DMS 273 (cell line): Measurements from ENCODE around the gene GABRB1.

Experiments used
- DNase-seq: peaks from one replicate; lab custom pipeline; 2025; ENCODE audit not compliant: unreplicated experiment; lab: John Stamatoyannopoulos, UW

The GABRB1 gene

GRCh38 chr4:47031011-47031678 lies at the start of gene GABRB1:
TSS of gene GABRB1 (plus strand) at chr4:47031567.
- peak; percentile 54 for DNase-seq

GRCh38 chr4:46984781-46985180 lies 46.6 kb upstream of the GABRB1 start:
- DNase-seq = no peak

- no peak for DNase-seq
These were observed 44.3 kb upstream of the GABRB1 start for GRCh38 chr4:46986922-46987638.

GRCh38 chr4:46992338-46992737 lies 39.0 kb upstream of the GABRB1 start:
- DNase-seq = no peak

GRCh38 chr4:46993075-46994006 lies 38.0 kb upstream of the GABRB1 start, which contains the start of gene GABRA4:
TSS of gene GABRA4 (minus strand) at chr4:46993581. CDS start at chr4:46993424, 157 bp downstream.
- peak; percentile 63 for DNase-seq

GRCh38 chr4:46994007-46994405 lies 37.4 kb upstream of the GABRB1 start:
- DNase-seq = peak; percentile 25

- DNase-seq = no peak
These were observed 31.8 kb upstream of the GABRB1 start for GRCh38 chr4:46999566-46999965.

GRCh38 chr4:47000406-47000805 lies 31.0 kb upstream of the GABRB1 start:
- DNase-seq = no peak

GRCh38 chr4:47002580-47002979 lies 28.8 kb upstream of the GABRB1 start:
- peak; percentile 22 for DNase-seq

- DNase-seq = no peak
These were observed 20.9 kb upstream of the GABRB1 start for GRCh38 chr4:47010347-47010911.

- no peak for DNase-seq
These were observed 20.4 kb upstream of the GABRB1 start for GRCh38 chr4:47010912-47011446.

GRCh38 chr4:47012676-47013075 lies 18.7 kb upstream of the GABRB1 start:
- DNase-seq = no peak

GRCh38 chr4:47013373-47013772 lies 18.0 kb upstream of the GABRB1 start:
- no peak for DNase-seq

- no peak for DNase-seq
These were observed 14.3 kb upstream of the GABRB1 start for GRCh38 chr4:47017081-47017480.

GRCh38 chr4:47017494-47017893 lies 13.9 kb upstream of the GABRB1 start:
- DNase-seq = no peak

GRCh38 chr4:47031751-47032404 lies 511 bp downstream of the GABRB1 start:
- DNase-seq = no peak

GRCh38 chr4:47032405-47033106 lies 1.2 kb downstream of the GABRB1 start:
- DNase-seq = peak; percentile 86

- no peak for DNase-seq
These were observed 6.9 kb downstream of the GABRB1 start for GRCh38 chr4:47038263-47038662.

- DNase-seq = no peak
These were observed 9.5 kb downstream of the GABRB1 start for GRCh38 chr4:47040828-47041227.

- DNase-seq = no peak
These were observed 12.5 kb downstream of the GABRB1 start for GRCh38 chr4:47043821-47044220.
